NCI-H82 treated with DMSO at 0.1 percent for 48 hours (cell line): ENCODE data around the gene KRR1.
"Not testable (repeated sequence)": the region's sequence is repeated elsewhere in the genome, so short reads cannot be mapped to it uniquely, and the experiment has no call there.

Experiments
- DNase-seq: peaks from one replicate; lab custom pipeline; 2025; ENCODE audit not compliant: unreplicated experiment; lab: John Stamatoyannopoulos, UW

KRR1 gene

DNA sequence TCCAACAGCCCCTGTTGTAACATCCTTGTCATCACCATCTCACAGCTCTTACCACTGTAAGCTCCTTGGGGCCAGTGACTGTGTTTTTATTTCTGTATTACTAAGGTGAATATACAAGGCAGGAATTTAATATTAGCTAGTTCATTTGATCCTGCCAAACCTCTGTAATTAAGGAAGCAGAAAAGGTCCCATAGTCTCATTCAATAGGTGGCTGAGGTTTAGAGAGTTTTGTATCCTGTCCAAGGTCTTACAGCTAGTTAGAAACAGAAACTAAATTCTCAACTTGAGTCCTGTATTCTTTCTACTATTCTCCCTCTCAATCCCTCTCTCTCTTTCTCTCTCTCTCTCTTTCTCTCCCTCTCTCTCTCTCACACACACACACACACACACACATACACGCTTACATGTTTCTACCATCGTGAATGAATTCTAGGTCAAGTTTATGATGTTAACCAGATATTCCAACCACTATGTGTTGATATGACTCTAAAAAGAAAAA, 31.4 kb downstream of the KRR1 start:
- DNase-seq, result no peak

DNA sequence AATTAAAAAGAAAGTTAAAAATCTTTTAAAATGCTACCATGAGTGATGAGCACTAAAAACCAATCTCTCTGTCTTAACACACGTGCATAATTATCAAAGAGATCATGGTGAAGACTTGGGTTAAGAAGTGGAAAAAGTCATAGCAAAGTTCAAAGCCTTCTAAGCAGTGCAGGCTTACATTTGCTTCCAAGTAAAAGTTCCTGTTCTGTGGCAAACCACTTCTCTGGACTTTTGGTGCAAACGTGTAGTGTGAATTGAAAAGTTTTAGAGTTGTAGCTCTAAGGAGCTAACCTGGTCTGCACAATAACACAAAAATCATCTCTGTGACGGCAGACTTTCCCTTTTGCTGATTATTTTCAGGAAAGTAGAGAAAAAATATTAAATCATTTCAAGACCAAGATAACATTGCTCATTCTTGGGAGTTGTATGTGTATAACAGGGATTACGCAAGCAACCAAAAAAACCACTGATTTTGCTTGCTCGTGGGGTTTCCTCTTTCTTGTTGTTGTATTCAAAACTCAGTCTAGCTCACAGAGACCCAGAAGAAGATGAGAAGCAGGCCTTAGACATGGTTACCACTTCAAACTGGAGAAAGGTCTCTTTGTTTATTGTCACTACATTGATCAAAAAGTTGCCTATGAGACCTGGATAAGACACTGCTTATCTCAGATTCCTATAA, 33.2 kb downstream of the KRR1 start:
- DNase-seq, result no peak

DNA sequence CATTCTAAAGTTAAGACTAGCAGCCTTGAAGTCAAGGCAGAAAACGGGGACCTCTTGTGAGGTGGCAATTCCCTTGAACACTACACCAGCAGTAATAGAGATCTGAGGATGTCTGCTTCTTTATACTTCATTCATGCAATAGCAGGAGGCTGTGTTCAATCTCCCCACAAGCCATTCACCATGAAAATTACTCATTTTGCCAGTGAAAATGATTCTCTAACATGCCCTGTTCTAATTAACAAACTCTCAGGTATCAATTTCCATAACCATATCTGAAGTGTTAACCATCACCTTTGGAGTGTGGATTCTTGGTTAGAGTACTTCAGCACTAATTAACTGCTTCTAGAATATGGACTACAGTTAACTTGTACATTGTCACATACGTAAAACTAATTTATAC, 34.3 kb downstream of the KRR1 start:
- no peak for DNase-seq

DNA sequence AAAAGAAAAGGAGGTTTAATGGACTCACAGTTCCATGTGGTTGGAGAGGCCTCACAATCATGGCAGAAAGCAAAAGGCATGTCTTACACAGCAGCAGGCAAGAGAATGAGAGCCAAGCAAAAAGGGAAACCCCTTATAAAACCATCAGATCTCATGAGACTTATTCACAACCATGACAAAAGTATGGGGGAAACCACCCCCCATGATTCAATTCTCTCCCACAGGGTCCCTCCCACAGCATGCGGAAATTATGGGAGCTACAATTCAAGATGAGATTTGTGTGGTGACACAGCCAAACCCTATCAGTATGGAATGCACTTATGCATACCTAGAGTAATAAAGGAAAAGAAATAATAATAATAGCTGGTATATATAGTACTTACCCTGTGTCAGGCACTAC, 35.3 kb downstream of the KRR1 start:
- DNase-seq, result no peak

DNA sequence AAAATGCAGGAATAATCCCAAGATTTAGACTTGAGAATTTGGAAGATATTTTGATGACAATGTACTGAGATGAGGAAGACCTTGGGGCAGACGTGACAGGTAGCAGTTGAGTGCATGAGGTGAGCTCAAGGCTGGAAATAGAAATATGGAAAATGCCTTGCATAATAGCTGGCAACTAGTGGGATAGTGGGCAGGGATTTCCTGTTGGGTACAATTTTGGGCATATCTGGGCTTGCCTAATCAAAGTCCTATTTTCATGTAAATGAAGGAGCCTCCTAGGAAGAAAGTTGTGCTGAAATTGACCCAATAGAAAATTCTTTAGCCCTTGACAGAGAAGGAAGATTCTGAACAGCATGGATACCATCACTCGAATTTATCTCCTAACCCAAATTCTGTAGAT, 37.3 kb downstream of the KRR1 start:
- DNase-seq, result no peak

DNA sequence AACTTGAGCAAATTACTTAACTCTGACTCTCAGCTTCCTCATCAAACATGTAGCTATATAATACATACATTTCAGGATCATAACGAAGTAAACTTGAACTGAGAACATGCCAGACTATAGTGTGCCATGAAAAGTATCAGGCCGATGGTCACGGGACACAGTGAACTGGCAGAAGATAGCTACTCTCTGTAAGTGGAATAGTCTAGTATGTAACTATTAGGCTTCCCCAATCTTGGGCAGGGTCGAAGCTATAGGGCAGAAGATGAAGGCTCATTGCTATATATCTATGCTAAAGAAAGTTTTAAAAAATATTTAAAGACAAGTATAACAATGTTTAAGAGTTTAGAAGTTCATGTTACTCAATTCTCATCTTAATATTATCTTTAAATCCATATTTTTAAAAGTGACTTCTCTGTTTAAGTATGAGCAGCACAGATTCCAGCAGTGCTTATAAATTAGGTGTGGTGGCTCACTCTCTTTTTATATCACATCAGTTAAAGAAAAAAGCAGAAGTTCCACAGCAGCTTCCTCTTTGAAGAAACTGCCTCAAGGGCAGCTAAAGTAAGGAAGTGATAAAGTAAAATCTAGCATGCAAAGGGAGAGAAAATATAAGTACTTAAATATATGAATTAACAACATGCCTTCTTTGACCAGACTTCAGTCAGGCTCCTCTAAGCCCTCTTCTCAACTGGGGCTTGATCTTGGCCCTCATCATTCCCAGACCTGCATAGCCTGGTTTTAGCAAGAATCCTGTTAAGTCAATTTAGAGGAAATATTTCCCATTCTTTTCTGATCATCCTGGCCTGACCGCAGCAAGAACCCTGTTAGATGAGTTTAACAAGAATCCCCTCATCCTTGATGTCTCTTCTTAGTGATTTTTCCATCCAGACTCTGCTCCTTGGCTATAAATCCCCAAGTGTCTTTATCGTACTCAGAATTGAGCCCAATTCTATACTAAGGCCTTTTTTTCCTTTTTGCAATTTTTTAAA, 39.2 kb downstream of the KRR1 start:
- DNase-seq, result no peak

DNA sequence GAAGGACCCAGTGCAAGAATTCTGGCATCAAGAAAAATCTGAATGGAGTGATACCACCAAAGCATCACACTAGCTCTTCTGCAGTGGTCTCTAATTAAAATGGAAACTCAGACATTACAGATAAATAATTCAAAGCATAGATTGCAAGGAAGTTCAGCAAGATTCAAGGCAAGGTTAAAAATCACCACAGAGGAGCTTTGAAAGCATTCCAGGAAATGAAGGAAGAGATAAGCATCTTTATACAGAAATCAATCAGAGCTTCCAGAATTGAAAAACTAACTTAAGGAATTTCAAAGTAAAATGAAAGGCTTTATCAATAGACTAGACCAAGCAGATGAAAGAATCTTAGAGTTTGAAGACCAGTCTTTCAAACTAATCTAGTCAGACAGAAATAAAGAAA, 51.2 kb downstream of the KRR1 start:
- DNase-seq, result no peak

DNA sequence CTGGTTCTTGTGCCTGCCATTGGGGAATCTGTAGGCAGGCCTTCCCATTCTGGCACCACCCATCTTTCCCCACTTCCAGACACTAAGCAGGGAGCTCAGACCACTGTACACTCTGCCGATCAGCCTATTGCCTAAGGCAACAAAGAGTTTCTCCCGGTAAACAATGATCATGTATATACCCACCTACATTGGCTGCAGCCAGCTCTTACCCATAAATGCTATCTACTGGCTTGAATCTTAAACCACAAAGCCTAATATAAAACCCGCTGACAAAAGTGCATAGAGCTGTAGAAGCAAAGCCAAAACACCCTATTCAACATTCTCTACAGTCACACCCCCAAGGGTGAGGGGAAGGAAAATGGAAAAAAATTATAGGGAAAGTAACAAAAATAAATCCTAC, 51.7 kb downstream of the KRR1 start:
- DNase-seq, result no peak

DNA sequence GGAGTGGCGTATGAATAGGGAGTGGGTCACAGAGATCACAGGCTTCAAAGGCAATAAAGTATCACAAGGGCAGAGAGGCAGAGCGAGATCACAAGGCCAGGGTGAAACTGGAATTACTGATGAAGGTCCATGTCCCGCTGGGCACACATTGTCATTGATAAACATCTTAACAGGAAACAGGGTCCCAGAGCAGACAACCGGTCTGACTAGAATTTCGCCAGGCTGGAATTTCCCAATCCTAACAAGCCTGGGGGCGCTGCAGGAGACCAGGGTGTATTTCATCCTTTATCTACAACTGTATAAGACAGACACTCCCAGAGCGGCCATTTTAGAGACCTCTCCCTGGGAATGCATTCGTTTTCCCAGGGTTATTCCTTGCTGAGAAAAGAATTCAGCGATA, 53.5 kb downstream of the KRR1 start:
- DNase-seq, result not testable (repeated sequence)

DNA sequence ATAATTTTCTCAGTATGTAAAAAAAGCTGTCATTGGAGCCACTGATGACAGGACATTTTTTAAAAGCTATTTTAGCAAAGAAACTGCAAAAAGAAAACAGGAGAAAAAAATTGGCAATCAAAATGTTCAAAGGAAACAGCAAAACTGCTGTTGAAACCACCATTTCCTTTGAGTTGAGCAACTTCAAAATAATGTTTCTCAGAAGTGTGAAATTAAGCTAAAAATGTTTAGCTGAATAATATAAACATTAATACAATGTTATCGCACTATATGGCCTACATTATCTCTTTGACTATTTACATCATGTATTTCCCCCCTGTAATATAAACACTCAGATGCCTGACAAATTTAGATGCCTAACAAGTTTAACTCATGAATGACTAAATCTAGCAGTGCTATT, 54.2 kb downstream of the KRR1 start:
- no peak for DNase-seq

DNA sequence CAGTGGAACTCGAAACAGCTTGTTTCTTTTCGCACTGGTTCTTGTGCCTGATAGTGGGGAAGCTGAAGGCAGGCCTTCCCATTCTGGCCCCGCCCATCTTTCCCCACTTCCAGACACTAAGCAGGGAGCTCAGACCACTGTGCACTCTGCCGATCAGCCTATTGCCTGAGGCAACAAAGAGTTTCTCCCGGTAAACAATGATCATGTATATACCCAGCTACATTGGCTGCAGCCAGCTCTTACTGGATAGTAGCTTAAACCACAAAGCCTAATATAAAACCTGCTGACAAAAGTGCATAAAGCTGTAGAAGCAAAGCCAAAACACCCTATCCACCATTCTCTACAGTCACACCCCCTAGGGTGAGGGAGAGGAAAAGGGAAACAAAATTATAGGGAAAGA, 55.6 kb downstream of the KRR1 start:
- DNase-seq, result no peak

DNA sequence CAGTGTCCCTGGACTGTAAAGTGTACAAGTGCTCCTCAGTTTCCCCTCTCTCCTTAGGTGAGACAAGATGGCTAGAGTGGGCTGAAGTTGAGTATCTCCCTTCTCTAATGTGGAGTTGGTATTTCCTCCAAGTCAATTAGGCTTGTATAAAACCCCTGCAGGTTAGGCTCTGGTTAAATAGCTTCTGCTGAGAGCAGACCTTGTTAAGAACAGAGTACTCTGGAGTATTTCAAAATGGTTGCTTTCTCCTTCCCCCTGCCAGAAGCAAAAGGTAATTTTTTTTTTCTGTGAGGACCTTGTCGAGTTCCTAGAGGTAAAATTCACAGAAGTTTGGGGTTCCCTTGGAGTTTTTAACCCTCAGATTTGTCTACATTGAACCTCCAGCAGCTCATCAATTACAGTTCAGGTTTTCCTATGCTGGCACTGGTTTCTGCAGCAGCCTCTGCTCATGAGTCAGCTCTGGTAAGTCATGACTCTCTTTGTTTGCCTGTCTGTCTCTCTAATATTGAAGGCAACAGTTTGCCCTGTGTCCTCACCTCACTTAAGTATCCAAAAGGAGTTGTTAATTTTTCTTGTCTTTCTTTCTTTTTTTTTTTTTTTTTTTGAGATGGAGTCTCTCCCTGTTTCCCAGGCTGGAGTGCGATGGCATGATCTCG, 58.6 kb downstream of the KRR1 start:
- no peak for DNase-seq

DNA sequence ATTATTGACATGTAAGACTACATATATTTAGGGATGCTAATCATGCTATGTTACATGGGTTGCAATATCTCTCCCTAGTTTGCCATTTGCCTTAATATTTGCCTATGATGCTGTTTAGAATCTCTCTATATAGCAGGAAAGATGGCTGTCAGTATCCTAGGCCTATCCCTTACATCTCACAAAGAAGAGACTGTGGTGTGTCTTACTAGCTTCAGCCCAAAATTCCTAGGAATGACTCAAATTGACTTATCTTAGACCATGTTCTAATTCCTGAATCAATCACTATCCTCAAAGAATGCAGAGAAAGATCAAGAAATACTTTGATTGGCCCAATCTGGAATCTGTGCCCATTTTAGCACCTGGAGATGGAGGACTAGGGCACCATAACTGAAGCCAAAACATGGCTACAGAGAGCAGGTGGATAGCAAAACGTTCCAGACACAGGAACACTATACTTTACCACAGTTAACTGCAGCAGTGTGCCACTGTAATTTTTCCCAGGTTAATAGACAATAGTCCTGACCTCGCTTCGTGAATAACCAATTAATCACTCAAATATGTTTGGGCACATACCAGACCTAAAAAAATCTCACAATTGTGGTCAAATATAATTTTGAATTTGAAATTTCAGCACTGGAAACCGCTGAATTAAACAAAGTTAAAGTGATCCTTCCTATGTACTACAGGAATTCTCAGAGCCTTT, 63.6 kb downstream of the KRR1 start:
- no peak for DNase-seq

DNA sequence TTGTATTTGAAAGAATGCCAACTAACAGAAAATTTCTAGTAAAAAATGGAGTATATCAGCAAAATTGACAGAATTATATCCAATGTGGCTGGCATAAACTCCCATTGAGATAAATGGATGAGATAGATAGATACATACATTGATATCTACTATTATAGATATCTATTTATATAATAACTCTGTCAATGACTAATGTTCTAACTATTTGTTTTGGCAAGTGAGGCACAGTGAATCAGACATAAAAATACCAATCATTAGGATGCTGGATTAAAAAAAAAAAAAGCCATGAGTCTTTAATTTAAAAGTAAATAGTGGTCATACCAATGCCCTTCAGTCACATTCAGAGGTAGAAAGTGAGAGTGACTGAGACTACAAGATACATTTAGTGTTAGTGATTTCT, 64.6 kb downstream of the KRR1 start:
- no peak for DNase-seq

DNA sequence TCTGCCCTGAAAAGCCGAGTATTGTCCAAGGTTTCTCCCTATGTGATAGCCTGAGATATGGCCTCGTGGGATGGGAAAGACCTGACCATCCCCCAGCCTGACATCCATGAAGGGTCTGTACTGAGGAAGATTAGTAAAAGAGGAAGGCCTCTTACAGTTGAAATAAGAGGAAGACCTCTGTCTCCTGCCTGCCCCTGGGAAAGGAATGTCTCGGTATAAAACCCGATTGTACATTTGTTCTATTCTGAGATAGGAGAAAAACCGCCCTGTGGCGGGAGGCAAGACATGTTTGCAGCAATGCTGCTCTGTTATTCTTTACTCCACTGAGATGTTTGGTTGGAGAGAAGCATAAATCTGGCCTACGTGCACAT, 66.3 kb downstream of the KRR1 start:
- not testable (repeated sequence) for DNase-seq

DNA sequence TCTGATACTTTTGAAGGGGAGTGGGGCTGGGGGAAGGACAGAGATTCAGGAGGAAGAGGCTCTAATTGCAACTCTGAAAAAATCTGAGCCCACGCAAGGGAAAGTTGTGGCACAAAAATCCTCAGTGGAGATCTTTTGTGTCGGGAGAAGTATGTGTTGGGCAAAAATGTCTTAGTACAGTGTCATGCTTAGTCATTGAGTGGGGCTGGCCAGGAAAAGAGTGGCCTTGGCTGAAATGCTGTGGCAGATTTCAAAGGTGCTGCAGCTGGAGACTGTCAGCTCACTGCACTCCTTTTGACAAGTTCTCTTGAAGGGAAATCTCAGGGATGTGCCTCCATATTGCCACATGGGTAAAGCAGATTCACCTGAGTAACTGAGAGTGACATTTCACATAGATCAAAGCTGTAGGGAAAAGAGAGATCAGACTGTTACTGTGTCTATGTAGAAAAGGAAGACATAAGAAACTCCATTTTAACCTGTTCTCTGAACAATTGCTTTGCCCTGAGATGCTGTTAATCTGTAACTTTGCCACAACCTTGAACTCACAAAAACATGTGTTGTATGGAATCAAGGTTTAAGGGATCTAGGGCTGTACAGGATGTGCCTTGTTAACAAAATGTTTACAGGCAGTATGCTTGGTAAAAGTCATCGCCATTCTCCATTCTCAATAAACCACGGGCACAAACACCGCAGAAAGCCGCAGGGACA, 66.8 kb downstream of the KRR1 start:
- DNase-seq, result no peak

DNA sequence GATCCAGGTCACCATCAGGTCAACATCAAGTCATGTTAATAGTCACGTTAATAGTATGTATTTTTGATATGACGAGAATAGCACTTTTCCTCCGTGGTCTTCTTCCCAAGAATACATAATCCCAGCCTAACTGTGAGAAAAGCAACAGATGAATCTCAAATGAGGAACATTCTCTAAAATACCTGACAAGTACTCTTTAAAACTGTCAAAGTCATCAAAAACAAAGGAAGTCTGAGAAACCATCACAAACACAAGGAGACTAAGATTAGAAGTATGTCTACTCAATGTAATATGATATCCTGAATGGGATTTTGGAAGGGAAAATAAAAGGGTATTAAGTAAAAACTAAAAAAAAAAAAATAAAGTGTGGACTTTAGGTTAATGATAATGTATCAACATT, 67.7 kb downstream of the KRR1 start:
- DNase-seq, result no peak

DNA sequence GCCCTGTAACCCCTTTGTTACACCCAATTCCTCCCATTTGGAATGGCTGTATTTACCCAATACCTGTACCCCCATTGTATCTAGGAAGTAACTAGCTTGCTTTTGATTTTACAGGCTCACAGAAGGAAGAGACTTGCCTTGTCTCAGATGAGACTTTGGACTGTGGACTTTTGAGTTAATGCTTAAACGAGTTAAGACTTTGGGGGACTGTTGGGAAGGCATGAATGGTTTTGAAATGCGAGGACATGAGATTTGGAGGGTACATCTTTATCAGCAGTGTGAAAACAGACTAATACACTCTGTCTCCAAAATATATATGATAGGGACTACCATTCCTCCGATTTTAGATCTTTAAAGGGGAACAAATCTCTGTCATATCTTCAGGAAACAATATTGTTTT, 69.0 kb downstream of the KRR1 start:
- DNase-seq, result not testable (repeated sequence)

DNA sequence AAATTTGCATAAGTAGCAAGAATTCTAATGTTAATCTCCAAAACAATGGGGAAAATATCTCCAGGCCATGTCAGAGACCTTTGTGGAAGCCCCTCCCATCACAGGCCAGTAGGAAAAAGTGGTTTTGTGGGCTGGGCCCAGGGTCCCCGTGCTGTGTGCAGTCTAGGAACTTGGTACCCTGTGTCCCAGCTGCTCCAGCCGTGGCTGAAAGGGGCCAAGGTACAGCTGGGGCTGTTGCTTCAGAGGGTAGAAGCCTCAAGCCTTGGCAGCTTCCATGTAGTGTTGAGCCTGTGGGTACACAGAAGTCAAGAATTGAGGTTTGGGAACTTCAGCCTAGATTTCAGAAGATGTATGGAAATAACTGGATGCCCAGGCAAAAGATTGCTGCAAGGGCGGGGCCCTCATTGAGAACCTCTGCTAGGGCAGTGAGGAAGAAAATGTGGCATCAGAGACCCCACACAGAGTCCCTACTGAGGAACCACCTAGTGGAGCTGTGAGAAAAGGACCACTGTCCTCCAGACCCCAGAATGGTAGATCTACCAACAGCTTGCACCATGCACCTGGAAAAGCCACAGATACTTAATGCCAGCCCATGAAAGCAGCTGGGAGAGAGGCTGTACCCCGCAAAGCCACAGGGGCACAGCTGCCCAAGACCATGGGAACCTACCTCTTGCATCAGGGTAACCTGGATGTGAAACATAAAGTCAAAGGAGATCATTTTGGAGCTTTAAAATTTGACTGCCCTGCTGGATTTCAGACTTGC, 69.5 kb downstream of the KRR1 start:
- not testable (repeated sequence) for DNase-seq
